H1 (cell line): ENCODE measurements around the gene OSGEPL1. TPM values are rescaled to one million over a fixed set of nuclear protein-coding genes. Genes with fewer than 3 reads are reported as not detected.

Experiments
- CHD7 ChIP-seq: fragments of 300-600 bp; sonication (generic); IDR thresholded peaks from 2 replicates; pipeline ENCODE4 v1.7.1; 2012; ENCODE audit warnings: low read length, moderate library complexity, mild to moderate bottlenecking, inconsistent platforms; ENCODE audit not compliant: insufficient replicate concordance
- EGR1 ChIP-seq: IDR thresholded peaks from 2 replicates; pipeline ENCODE4 v1.6.1; 2011; ENCODE audit warnings: low read depth, low read length, borderline replicate concordance
- POU5F1 ChIP-seq: IDR thresholded peaks from 2 replicates; pipeline ENCODE4 v1.6.1; 2011; ENCODE audit warnings: low read depth, mild to moderate bottlenecking, low read length, moderate library complexity
- RFX5 ChIP-seq: IDR thresholded peaks from 2 replicates; pipeline ENCODE4 v1.6.1; 2011; ENCODE audit warnings: low read depth, low read length, improper control_type of control experiment, borderline replicate concordance
- SIN3A ChIP-seq, 2 experiments: IDR thresholded peaks in 1 of 2; conservative IDR thresholded peaks in 1 of 2; 2 replicates each; pipeline ENCODE4 v1.6.1; 2011 to 2012; ENCODE audit warnings: low read length in 2 of 2, improper control_type of control experiment in 1 of 2, low read depth in 1 of 2, mild to moderate bottlenecking in 1 of 2
- SP1 ChIP-seq: IDR thresholded peaks from 2 replicates; pipeline ENCODE4 v1.6.1; 2011; ENCODE audit warnings: low read depth, low read length
- SUZ12 ChIP-seq: fragments of 200-600 bp; sonication (generic); IDR thresholded peaks from 2 replicates; pipeline ENCODE4 v1.6.1; 2012; ENCODE audit warnings: mild to moderate bottlenecking, inconsistent platforms, low read length, moderate library complexity, mixed read lengths
- TAF7 ChIP-seq: optimal IDR thresholded peaks from 2 replicates; pipeline ENCODE3; 2011; ENCODE audit warnings: low read depth, mild to moderate bottlenecking, inconsistent platforms, low read length, moderate library complexity, borderline replicate concordance
- TCF12 ChIP-seq: IDR thresholded peaks from 2 replicates; pipeline ENCODE4 v1.6.1; 2011; ENCODE audit warnings: low read depth, mild to moderate bottlenecking, low read length
- ZNF274 ChIP-seq: IDR thresholded peaks from 2 replicates; pipeline ENCODE4 v1.7.0; 2012; ENCODE audit warnings: low read length, borderline replicate concordance; ENCODE audit errors: extremely low read depth
- polyA plus RNA-seq, 7 experiments: library from polyadenylated mRNA; depleted of rRNA in 3 of 7; stranded (reverse) in 5 of 7; unstranded in 2 of 7; fragments of >200 nt in 5 of 7; fragments of 200-250 nt in 2 of 7; gene quantifications; 1 replicate in 5 of 7; 2 replicates in 1 of 7; 4 replicates in 1 of 7; pipeline versions ENCODE4 v1.2.1 to v1.2.3, GENCODE V29; 2011 to 2013; ENCODE audit warnings: missing spikeins in 2 of 7, mixed read lengths in 2 of 7
- total RNA-seq: library from RNA; stranded (reverse); fragmentation: NEBNext Ultra II Directional; extraction: Animal tissue kit (Norgen Biotek cat#: 25700); gene quantifications from 2 replicates; pipeline ENCODE4 v1.2.1, GENCODE V29; 2021

The OSGEPL1 gene
- total and polyA plus RNA-seq, 2 of the 8 experiments (the other 6 are each of a cell fraction or from before 2014, with no cell fraction given), result 7.1 to 15.7 TPM

- TF ChIP-seq SIN3A (conservative IDR thresholded peaks at IDR 0.05 in 1 of 2, IDR thresholded peaks at IDR 0.05 in 1 of 2; ENCODE audit: low read depth in 1 of 2, low read length in 2 of 2) (peak in 1 of 2 experiments; percentile 80; a peak in 2 of 4 replicates), RFX5 (no peak), TAF7 (peak; percentile 47), SUZ12 (no peak), POU5F1 (no peak), EGR1 (no peak), TCF12 (0 out of 2 replicates have a peak, but pooled peaks have one; percentile 31), ZNF274 (no peak), CHD7 (peak; percentile 26), SP1 (0 out of 2 replicates have a peak, but pooled peaks have one; percentile 49)
Observed at GRCh38 chr2:189762551-189763298, at the start of gene OSGEPL1 (continued).
